SJCRH30 (cell line): ENCODE measurements around the gene TEX11. TPM values are rescaled to one million over a fixed set of nuclear protein-coding genes. Genes with fewer than 3 reads are reported as not detected.
A peak's percentile ranks its signal among the peaks of the same experiment; 100 is the strongest.
"Not testable (repeated sequence)": the region's sequence is repeated elsewhere in the genome, so short reads cannot be mapped to it uniquely, and the experiment has no call there.

ENCODE experiments used
- DNase-seq, 2 experiments: peaks; one replicate each; pipeline ENCODE4 v3.0.0-alpha.2; 2015 to 2020
- H3K27ac ChIP-seq: fragments of 250-450 bp; sonication (Bioruptor Pico); 2 replicates; pipeline ENCODE4 v1.5.1; 2020; ENCODE audit warnings: mild to moderate bottlenecking, moderate library complexity
- H3K27me3 ChIP-seq: fragments of 250-450 bp; sonication (Bioruptor Pico); 2 replicates; pipeline ENCODE4 v1.5.1; 2020; ENCODE audit warnings: mild to moderate bottlenecking, moderate library complexity
- H3K36me3 ChIP-seq: fragments of 250-450 bp; sonication (Bioruptor Pico); 2 replicates; pipeline ENCODE4 v1.5.1; 2020; ENCODE audit warnings: mild to moderate bottlenecking, moderate library complexity
- H3K4me1 ChIP-seq: fragments of 250-450 bp; sonication (Bioruptor Pico); 2 replicates; pipeline ENCODE4 v1.5.1; 2020; ENCODE audit warnings: mild to moderate bottlenecking, moderate library complexity
- H3K4me3 ChIP-seq: fragments of 250-450 bp; sonication (Bioruptor Pico); 2 replicates; pipeline ENCODE4 v1.5.1; 2020; ENCODE audit warnings: mild to moderate bottlenecking, moderate library complexity
- H3K9me3 ChIP-seq: fragments of 250-450 bp; sonication (Bioruptor Pico); replicated peaks from 2 replicates; pipeline ENCODE4 v1.5.1; 2020; ENCODE audit warnings: mild to moderate bottlenecking, moderate library complexity
- total RNA-seq: library from RNA; depleted of rRNA; stranded (reverse); fragments of >200 nt; shearing (Covaris generic); gene quantifications from 2 replicates; pipeline ENCODE4 v1.2.3, GENCODE V29; 2014

Gene TEX11
- total RNA-seq, 1 experiment from 2014 or later = 0.08 TPM

DNA sequence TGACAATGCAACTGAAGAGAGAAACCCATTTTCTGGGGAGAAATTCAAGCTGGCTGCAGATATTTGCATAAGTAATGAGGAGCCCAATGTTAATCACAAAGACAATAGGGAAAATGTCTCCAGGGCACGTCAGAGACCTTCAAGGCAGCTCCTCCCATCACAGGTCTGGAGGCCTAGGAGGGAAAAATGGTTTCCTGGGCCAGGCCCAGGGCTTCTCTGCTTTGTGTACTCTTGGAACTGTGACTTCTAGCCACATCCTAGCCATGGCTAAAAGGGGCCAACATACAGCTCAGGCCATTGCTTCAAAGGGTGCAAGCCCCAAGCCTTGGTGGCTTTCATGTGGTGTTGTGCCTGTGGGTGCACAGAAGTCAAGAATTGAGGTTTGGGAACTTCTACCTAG lies 321.4 kb downstream of the TEX11 start:
- H3K27me3 ChIP-seq, H3K36me3 ChIP-seq, H3K27ac ChIP-seq, H3K9me3 ChIP-seq, DNase-seq, H3K4me3 ChIP-seq, H3K4me1 ChIP-seq: not testable (repeated sequence)

GRCh38 chrX:70577442-70577841 lies 331.1 kb downstream of the TEX11 start:
- DNase-seq = no peak
- Histone ChIP-seq H3K4me1 (no peaks in the 10 kb centered on the region), H3K4me3 (no peak overlapping the region), H3K27me3 (no peaks in the 10 kb centered on the region), H3K9me3 (no peaks in the 10 kb centered on the region), H3K36me3 (no peaks in the 10 kb centered on the region), H3K27ac (no peak overlapping the region)

DNA sequence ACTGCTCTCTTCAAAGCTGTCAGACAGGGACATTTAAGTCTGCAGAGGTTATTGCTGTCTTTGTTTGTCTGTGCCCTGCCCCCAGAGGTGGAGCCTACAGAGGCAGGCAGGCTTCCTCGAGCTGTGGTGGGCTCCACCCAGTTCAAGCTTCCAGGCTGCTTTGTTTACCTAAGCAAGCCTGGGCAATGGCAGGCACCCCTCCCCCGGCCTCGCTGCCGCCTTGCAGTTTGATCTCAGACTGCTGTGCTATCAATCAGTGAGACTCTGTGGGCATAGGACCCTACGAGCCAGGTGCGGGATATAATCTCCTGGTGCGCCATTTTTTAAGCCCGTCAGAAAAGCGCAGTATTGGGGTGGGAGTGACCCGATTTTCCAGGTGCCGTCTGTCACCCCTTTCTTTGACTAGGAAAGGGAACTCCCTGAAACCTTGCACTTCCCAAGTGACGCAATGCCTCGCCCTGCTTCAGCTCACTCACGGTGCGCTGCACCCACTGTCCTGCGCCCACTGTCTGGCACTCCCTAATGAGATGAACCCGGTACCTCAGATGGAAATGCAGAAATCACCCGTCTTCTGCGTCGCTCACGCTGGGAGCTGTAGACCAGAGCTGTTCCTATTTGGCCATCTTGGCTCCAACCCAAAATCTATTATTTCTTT lies 338.5 kb downstream of the TEX11 start:
- not testable (repeated sequence) for DNase-seq, H3K4me3 ChIP-seq, H3K27me3 ChIP-seq, H3K4me1 ChIP-seq, H3K27ac ChIP-seq, H3K9me3 ChIP-seq, H3K36me3 ChIP-seq

GRCh38 chrX:70554948-70555347 lies 353.6 kb downstream of the TEX11 start:
- Histone ChIP-seq H3K4me1 (no peaks in the 10 kb centered on the region), H3K36me3 (no peaks in the 10 kb centered on the region), H3K4me3 (no peak overlapping the region), H3K9me3 (no peaks in the 10 kb centered on the region), H3K27me3 (no peaks in the 10 kb centered on the region), H3K27ac (no peak overlapping the region)
- DNase-seq = no peak

GRCh38 chrX:70554523-70554922 lies 354.0 kb downstream of the TEX11 start:
- Histone ChIP-seq H3K36me3 (no peaks in the 10 kb centered on the region), H3K9me3 (no peaks in the 10 kb centered on the region), H3K4me1 (no peaks in the 10 kb centered on the region), H3K27me3 (no peaks in the 10 kb centered on the region), H3K4me3 (no peak overlapping the region), H3K27ac (no peak overlapping the region)
- no peak for DNase-seq

DNA sequence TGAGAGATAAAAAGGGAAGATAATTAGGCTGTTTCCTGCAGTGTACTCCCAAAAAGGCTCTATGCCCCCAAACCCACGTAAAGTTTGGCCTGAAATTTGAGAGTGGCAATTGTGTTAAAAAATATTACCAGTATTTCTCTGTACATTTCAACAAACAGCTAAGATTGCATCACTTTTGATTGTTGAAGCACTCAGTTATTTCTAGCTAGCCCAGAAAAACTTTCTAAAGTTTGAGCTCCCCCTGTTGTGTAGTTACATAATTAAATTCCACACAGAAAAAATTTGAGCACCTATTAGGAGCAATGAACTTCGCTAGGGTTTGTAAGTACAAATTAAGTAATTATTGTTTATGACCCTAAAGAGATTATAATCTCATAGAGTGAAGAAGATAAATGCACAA lies 354.4 kb downstream of the TEX11 start:
- H3K27ac ChIP-seq = no peak overlapping the region
- DNase-seq = peak in 1 of 2 experiments; percentile 26
- H3K36me3 ChIP-seq = no peaks in the 10 kb centered on the region
- H3K27me3 ChIP-seq = no peaks in the 10 kb centered on the region
- H3K4me3 ChIP-seq = no peak overlapping the region
- no peaks in the 10 kb centered on the region for H3K4me1 ChIP-seq
- H3K9me3 ChIP-seq = no peaks in the 10 kb centered on the region

DNA sequence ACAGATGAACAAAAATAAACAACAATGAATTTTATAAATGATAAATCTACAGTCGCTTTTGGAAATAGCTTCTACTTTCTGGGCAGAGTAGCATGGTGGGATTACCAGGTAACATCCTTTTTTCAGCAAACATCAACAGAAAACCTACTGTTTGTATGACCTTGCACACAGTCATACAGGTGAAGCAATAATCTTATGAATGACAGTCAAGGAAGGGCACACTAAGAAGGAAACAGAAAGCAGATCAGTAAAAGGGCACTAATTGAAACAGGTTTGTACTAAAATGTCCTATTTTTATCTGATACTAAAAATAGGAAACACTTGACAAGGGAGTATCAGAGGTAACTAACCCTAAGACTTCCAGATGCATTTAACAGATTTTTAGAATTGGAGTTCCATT lies 355.0 kb downstream of the TEX11 start:
- no peak overlapping the region for H3K4me3 ChIP-seq
- no peak for DNase-seq
- H3K9me3 ChIP-seq = no peaks in the 10 kb centered on the region
- no peaks in the 10 kb centered on the region for H3K36me3 ChIP-seq
- H3K27me3 ChIP-seq = no peaks in the 10 kb centered on the region
- no peak overlapping the region for H3K27ac ChIP-seq
- H3K4me1 ChIP-seq = no peaks in the 10 kb centered on the region

- Histone ChIP-seq H3K9me3 (no peaks in the 10 kb centered on the region), H3K4me3 (no peak overlapping the region), H3K36me3 (no peaks in the 10 kb centered on the region), H3K27me3 (no peaks in the 10 kb centered on the region), H3K4me1 (no peaks in the 10 kb centered on the region), H3K27ac (no peak overlapping the region)
- no peak for DNase-seq
Measured at GRCh38 chrX:70552130-70552704, 356.3 kb downstream of the TEX11 start.

DNA sequence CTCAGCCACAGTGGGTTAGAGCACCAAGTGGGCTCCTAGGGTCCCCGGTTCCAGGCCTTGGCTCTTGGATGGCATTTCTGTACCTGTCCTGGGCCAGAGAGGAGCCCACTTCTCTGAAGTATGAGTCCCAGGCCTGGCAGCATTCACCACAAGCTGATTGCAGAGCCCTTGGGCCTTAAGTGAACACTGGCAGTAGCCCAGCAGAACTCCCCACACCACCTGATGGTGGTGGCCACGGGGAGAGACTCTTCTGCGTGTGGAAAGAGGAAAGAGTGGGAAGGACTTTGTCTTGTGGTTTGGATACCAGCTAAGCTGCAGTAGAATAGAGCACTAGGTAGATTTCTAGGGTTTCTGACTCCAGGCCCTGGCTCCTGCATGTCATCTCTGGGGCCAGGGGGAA lies 359.1 kb downstream of the TEX11 start:
- no peaks in the 10 kb centered on the region for H3K36me3 ChIP-seq
- no peaks in the 10 kb centered on the region for H3K27me3 ChIP-seq
- H3K4me3 ChIP-seq = no peak overlapping the region
- H3K9me3 ChIP-seq = no peaks in the 10 kb centered on the region
- H3K27ac ChIP-seq = no peak overlapping the region
- no peak for DNase-seq
- H3K4me1 ChIP-seq = no peaks in the 10 kb centered on the region

DNA sequence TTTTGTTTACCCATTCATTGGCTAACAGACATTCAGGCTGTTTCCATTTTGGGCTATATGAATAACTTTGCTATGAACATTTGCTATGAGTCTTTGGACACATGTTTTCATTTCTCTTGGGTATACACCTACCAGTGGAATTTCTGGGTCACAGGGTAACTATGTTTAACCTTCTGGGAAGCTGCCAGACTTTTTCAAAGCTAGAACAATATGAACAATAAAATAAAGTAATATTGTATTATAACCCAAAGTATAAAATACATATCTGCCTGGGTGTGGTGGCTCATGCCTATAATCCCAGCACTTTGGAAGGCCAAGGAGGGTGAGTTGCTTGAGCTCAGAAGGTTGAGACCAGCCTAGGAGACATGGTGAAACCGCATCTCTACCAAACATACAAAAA lies 373.3 kb downstream of the TEX11 start:
- Histone ChIP-seq H3K4me3 (no peak overlapping the region), H3K36me3 (no peaks in the 10 kb centered on the region), H3K27ac (no peak overlapping the region), H3K27me3 (no peaks in the 10 kb centered on the region), H3K4me1 (no peaks in the 10 kb centered on the region), H3K9me3 (no peaks in the 10 kb centered on the region)
- no peak for DNase-seq

DNA sequence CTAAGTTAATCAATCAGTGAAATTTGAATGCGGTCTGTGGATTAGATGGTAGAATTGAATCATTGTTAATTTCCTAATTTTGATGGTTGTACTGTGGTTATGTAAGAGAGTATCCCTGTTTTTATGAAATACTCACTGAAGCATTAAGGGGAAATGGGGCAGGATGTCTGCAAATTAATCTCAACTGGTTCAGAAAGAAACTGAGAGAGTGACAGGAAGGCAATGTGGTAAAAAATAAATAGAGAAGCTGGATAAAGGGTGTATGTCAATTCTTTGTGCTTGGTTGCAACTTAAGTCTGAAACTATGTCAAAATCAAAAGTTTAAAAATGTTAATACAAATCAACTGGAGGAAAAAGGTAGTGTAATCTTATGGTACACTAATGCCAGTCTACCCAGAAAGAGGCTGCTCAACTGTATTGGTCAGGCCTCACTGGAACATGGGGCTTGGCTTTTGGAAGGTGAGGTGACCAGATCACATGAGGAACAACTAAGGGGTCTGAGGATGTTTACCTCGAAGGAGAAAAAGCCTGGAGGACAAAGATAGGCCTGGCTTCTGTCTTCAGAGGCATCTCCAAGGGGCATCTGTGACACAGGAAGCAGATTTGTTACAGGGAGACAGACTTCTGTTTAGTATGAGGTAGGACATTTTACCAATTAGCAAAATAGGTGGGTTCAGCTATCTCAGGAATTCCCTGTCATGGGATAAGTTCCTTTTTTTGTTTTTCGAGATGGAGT lies 380.7 kb downstream of the TEX11 start:
- Histone ChIP-seq H3K4me1 (no peaks in the 10 kb centered on the region), H3K9me3 (no peaks in the 10 kb centered on the region), H3K4me3 (no peak overlapping the region), H3K36me3 (no peaks in the 10 kb centered on the region), H3K27me3 (no peaks in the 10 kb centered on the region), H3K27ac (no peak overlapping the region)
- no peak for DNase-seq

- Histone ChIP-seq H3K36me3 (no peaks in the 10 kb centered on the region), H3K9me3 (no peaks in the 10 kb centered on the region), H3K4me3 (no peak overlapping the region), H3K27me3 (no peaks in the 10 kb centered on the region), H3K27ac (no peak overlapping the region), H3K4me1 (no peaks in the 10 kb centered on the region)
- DNase-seq = no peak
Measured at GRCh38 chrX:70527053-70527452, 381.5 kb downstream of the TEX11 start.

DNA sequence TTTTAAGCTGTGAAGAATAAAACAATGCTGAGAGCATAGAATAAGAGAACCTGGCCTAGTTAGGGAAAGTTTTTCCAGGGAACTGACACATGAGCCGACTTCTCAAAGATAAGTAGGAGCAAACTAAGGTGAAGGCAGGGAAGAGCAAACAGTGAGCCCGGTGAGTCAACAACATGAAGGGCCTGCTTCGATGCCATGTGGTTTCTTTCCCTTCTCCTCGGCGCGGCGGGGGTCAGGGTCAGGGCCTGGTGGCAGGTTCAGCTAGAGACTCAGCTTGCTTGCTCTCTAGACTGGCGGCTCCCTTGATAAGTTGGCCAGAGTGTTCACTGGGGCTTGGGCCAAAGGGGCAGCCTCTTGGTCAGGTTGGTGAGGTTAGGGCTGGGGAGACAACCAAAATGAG lies 382.8 kb downstream of the TEX11 start:
- no peaks in the 10 kb centered on the region for H3K4me1 ChIP-seq
- no peak overlapping the region for H3K27ac ChIP-seq
- no peaks in the 10 kb centered on the region for H3K9me3 ChIP-seq
- no peaks in the 10 kb centered on the region for H3K27me3 ChIP-seq
- no peak for DNase-seq
- no peak overlapping the region for H3K4me3 ChIP-seq
- H3K36me3 ChIP-seq = no peaks in the 10 kb centered on the region

DNA sequence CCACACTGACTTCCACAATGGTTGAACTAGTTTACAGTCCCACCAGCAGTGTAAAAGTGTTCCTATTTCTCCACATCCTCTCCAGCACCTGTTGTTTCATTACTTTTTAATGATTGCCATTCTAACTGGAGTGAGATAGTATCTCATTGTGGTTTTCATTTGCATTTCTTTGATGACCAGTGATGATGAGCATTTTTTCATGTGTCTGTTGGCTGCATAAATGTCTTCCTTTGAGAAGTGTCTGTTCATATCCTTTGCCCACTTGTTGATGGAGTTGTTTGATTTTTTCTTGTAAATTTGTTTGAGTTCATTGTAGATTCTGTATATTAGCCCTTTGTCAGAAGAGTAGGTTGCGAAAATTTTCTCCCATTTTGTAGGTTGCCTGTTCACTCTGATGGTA lies 392.8 kb downstream of the TEX11 start:
- H3K4me1 ChIP-seq, H3K36me3 ChIP-seq, H3K27ac ChIP-seq, DNase-seq, H3K4me3 ChIP-seq, H3K9me3 ChIP-seq, H3K27me3 ChIP-seq: not testable (repeated sequence)

- not testable (repeated sequence) for H3K27ac ChIP-seq, H3K4me3 ChIP-seq, H3K4me1 ChIP-seq, H3K36me3 ChIP-seq, H3K9me3 ChIP-seq, H3K27me3 ChIP-seq, DNase-seq
Measured at GRCh38 chrX:70515270-70515669, 393.2 kb downstream of the TEX11 start.

DNA sequence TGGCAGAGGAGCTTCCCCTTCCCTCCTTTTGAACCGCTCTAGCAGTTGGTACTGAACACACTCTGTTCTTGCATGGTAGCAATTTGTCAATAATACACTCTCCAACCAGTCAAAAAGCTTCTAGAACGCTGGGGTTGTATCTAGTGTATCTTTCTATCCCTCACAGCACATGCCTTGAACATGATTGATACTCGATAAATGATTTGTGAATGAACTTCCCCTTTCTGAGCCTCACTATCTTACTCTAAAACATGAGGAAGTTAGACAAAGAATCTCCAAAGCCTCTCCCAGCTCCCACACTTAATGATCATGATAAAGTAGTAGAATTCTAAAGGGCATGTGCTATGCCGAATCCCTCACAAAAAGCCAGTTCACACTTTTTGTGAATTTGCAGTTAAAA lies 399.4 kb downstream of the TEX11 start:
- no peaks in the 10 kb centered on the region for H3K9me3 ChIP-seq
- no peak for DNase-seq
- no peak overlapping the region for H3K27ac ChIP-seq

More for the DNA sequence above, 399.4 kb downstream of the TEX11 start:
- no peaks in the 10 kb centered on the region for H3K4me1 ChIP-seq
- no peak overlapping the region for H3K4me3 ChIP-seq
- peaks cover 2% of the 10 kb centered on the region; the same call in 1 of the 2 replicates for H3K36me3 ChIP-seq
- H3K27me3 ChIP-seq = no peaks in the 10 kb centered on the region
